ENCODE measurements around the gene WHRN. TPM values are rescaled to one million over a fixed set of nuclear protein-coding genes. Genes with fewer than 3 reads are reported as not detected.

WHRN gene
- total and polyA plus RNA-seq, 9 of the 15 experiments (the other 6 are each of a cell fraction or from before 2014, with no cell fraction given), result 0.31 to 14.1 (median 3.0) TPM

GRCh38 chr9:114371343-114371944 lies 133.8 kb downstream of the WHRN start:
- ATAC-seq (peak; percentile 5), FAIRE-seq (no peak), DNase-seq (ENCODE audit: extremely low read depth in 1 of 4, low spot score in 3 of 4) (no peak)
- no peak for TF ChIP-seq ZNF561 (CRISPR knock-in tag; conservative IDR thresholded peaks at IDR 0.05)
- no peak for TF ChIP-seq SETDB1 (IDR thresholded peaks at IDR 0.05; ENCODE audit: low read length)
- TF ChIP-seq ZNF23 (CRISPR knock-in tag; IDR thresholded peaks at IDR 0.05), result no peak
- TF ChIP-seq PHF21A (IDR thresholded peaks at IDR 0.05; ENCODE audit: borderline replicate concordance, low read depth), result no peak
- no peak for TF ChIP-seq BRCA1 (IDR thresholded peaks at IDR 0.05)
- no peak for TF ChIP-seq BRCA1 (CRISPR knock-in tag; IDR thresholded peaks at IDR 0.05)
- TF ChIP-seq PTTG1 (tag; IDR thresholded peaks at IDR 0.05; ENCODE audit: low read depth), result no peak
- TF ChIP-seq YY1 (IDR thresholded peaks at IDR 0.05; ENCODE audit: borderline replicate concordance in 1 of 3, control insufficient read depth in 1 of 3, extremely low read depth in 1 of 3, insufficient read depth in 3 of 3, insufficient read length in 1 of 3, insufficient replicate concordance in 2 of 3, low read depth in 1 of 3, low read length in 2 of 3), result no peak
- TF ChIP-seq PTRF (tag; IDR thresholded peaks at IDR 0.05), result no peak
- no peak for TF ChIP-seq ETV6 (IDR thresholded peaks at IDR 0.05; ENCODE audit: borderline replicate concordance in 1 of 2, low read depth in 2 of 2, low read length in 1 of 2)
- no peak for TF ChIP-seq ETV6 (CRISPR knock-in tag; IDR thresholded peaks at IDR 0.05; ENCODE audit: borderline replicate concordance)
- no peak for TF ChIP-seq DIDO1 (tag; IDR thresholded peaks at IDR 0.05; ENCODE audit: low read depth)
- TF ChIP-seq FOXK1 (CRISPR knock-in tag; IDR thresholded peaks at IDR 0.05; ENCODE audit: borderline replicate concordance), result no peak
- no peak overlapping the region for H3K4me2 ChIP-seq (ENCODE audit: insufficient read depth, low read length)
- intact Hi-C loops (cut with micrococcal nuclease) (no loop called here), in situ Hi-C loops (cut with MboI) (no loop called here)
- H3K36me3 ChIP-seq (ENCODE audit: control insufficient read depth, insufficient read depth, low read length), result no peaks in the 10 kb centered on the region
- H4K20me1 ChIP-seq (replicated peaks; ENCODE audit: control insufficient read depth, insufficient read depth, low read length), result no peaks in the 10 kb centered on the region; the same call in 1 of the 2 replicates
- ChIA-PET CTCF (ENCODE audit: low intra/inter-chr PET ratio) (no interaction called here), POLR2A (interaction anchor here (1.0 kb wide), 2 partner anchors 12 to 142 kb away, joined by 3 read pairs; no protein-coding TSS in a partner anchor)
- no peak overlapping the region for H3K27ac ChIP-seq (ENCODE audit: extremely low read depth, low read depth, low read length)
- H3K79me2 ChIP-seq (ENCODE audit: control insufficient read depth, insufficient read depth, low read length), result no peaks in the 10 kb centered on the region
- no peaks in the 10 kb centered on the region for H3K27me3 ChIP-seq (ENCODE audit: control insufficient read depth in 2 of 2, insufficient read depth in 2 of 2, low read length in 2 of 2)
- no peaks in the 10 kb centered on the region for H3K9me3 ChIP-seq (replicated peaks; ENCODE audit: control insufficient read depth, insufficient read depth, low read depth, low read length)
- no TSS peak for BruUV-seq (replicated peaks)
- peak overlapping the region in 1 of 2 experiments; percentile 35; a peak in 2 of 4 replicates for H3K9ac ChIP-seq (ENCODE audit: insufficient read depth in 1 of 2, low read depth in 2 of 2, low read length in 2 of 2)
- no peak overlapping the region for H2AFZ ChIP-seq (ENCODE audit: low read depth, low read length)
- H3K4me3 ChIP-seq, result no peak overlapping the region
- WGBS (ENCODE audit: insufficient coverage, low coverage, missing lambda C conversion rate), result 49% methylated on average over 3 of the region's 7 CpGs
- peaks cover 0 to 17% of the 10 kb centered on the region in 2 experiments; a peak in 2 of 5 replicates for H3K4me1 ChIP-seq (replicated peaks in 1 of 2; ENCODE audit: control insufficient read depth in 2 of 2, insufficient read depth in 2 of 2, low read length in 2 of 2)
- no peaks in the 10 kb centered on the region for H3K9me1 ChIP-seq (ENCODE audit: control insufficient read depth, insufficient read depth, low read length)

Data from K562 (cell line).